Caco-2 (cell line): ENCODE data around the gene SERGEF. TPM values are rescaled to one million over a fixed set of nuclear protein-coding genes. Genes with fewer than 3 reads are reported as not detected.
A peak's percentile ranks its signal among the peaks of the same experiment; 100 is the strongest.

Experiments
- BruUV-seq: library from RNA; stranded (reverse); fragments of 400-500 nt; replicated peaks from 2 replicates; lab custom pipeline; 2021; lab: Mats Ljungman, UMichigan
- CTCF ChIA-PET: fragments of 300-600 bp; sonication (Branson Sonifier 250); formaldehyde crosslinking; loops from one replicate; lab custom pipeline; 2022; ENCODE audit warnings: antibody characterized with exemption; lab: Charles Lee
- POLR2A ChIA-PET: fragments of 300-600 bp; sonication (Branson Sonifier 250); formaldehyde crosslinking; loops from one replicate; lab custom pipeline; 2022; ENCODE audit warnings: antibody characterized with exemption; lab: Charles Lee
- DNase-seq, 2 experiments: peaks; one replicate each; pipeline versions ENCODE4 v3.0.0 to v3.0.0-alpha.2; 2020 to 2022
- H3K27me3 ChIP-seq: replicated peaks from 2 replicates; pipeline ENCODE4 v1.6.0; 2011; ENCODE audit warnings: low read length; ENCODE audit not compliant: control insufficient read depth, insufficient read depth
- H3K36me3 ChIP-seq: 2 replicates; pipeline ENCODE4 v1.5.1; 2011; ENCODE audit warnings: low read length; ENCODE audit not compliant: control insufficient read depth, insufficient read depth
- H3K4me1 ChIP-seq: fragments of 250-450 bp; sonication (Bioruptor Pico); 2 replicates; pipeline ENCODE4 v1.5.1; 2020; ENCODE audit warnings: mild to moderate bottlenecking
- H3K4me3 ChIP-seq: 2 replicates; pipeline ENCODE4 v1.5.1; 2011; ENCODE audit warnings: low read depth, mild to moderate bottlenecking, control low read depth, low read length
- H3K9me3 ChIP-seq: fragments of 250-450 bp; sonication (Bioruptor Pico); 2 replicates; pipeline ENCODE4 v1.5.1; 2020; ENCODE audit warnings: mild to moderate bottlenecking, moderate library complexity
- H3K27ac Mint-ChIP-seq: one replicate; pipeline ENCODE4 v1.8.0; 2022; ENCODE audit warnings: mixed read lengths; ENCODE audit not compliant: unreplicated experiment
- H3K27me3 Mint-ChIP-seq: one replicate; pipeline ENCODE4 v1.8.0; 2022; ENCODE audit warnings: mixed read lengths; ENCODE audit not compliant: insufficient read depth, unreplicated experiment
- H3K36me3 Mint-ChIP-seq: one replicate; pipeline ENCODE4 v1.8.0; 2022; ENCODE audit warnings: mild to moderate bottlenecking, mixed read lengths; ENCODE audit not compliant: insufficient read depth, unreplicated experiment
- H3K4me1 Mint-ChIP-seq: one replicate; pipeline ENCODE4 v1.8.0; 2022; ENCODE audit warnings: low read depth, mixed read lengths; ENCODE audit not compliant: unreplicated experiment
- H3K4me3 Mint-ChIP-seq: one replicate; pipeline ENCODE4 v1.8.0; 2022; ENCODE audit warnings: mild to moderate bottlenecking, moderate library complexity, mixed read lengths; ENCODE audit not compliant: unreplicated experiment
- H3K9me3 Mint-ChIP-seq: one replicate; pipeline ENCODE4 v1.8.0; 2022; ENCODE audit warnings: mixed read lengths; ENCODE audit not compliant: unreplicated experiment
- intact Hi-C: fragments of 100-400 bp; cut with micrococcal nuclease; formaldehyde crosslinking; loops from one replicate; pipeline ENCODE4 v1.10.0; 2022; ENCODE audit not compliant: unreplicated experiment
- total RNA-seq: library from RNA; stranded (reverse); gene quantifications from 2 replicates; pipeline ENCODE4 v1.2.3, GENCODE V29; 2022
- TF ChIP-seq, protein P1 (sequence below), 2 experiments: fragments of 200-600 bp in 1 of 2; IDR thresholded peaks; 1 replicate in 1 of 2; 2 replicates in 1 of 2; pipeline versions ENCODE4 v1.5.1 to v1.8.0; 2011 to 2022; ENCODE audit warnings: antibody characterized with exemption in 1 of 2, control low read depth in 1 of 2, inconsistent platforms in 1 of 2, low read depth in 1 of 2, low read length in 1 of 2, mild to moderate bottlenecking in 1 of 2, moderate library complexity in 1 of 2; ENCODE audit not compliant: insufficient read depth in 1 of 2, severe bottlenecking in 1 of 2, unreplicated experiment in 1 of 2

The SERGEF gene
- total RNA-seq, 1 experiment from 2014 or later: 17.5 TPM

GRCh38 chr11:17865765-17866428 is 146.9 kb downstream of the SERGEF start:
- ChIA-PET POLR2A (interaction anchor here (0.5 kb wide), 1 partner anchor 18 kb away, joined by 3 read pairs; no protein-coding TSS in a partner anchor), CTCF (interaction anchor here (1.5 kb wide), 1 partner anchor 8 kb away, joined by 5 read pairs; no protein-coding TSS in a partner anchor)
- no peaks in the 10 kb centered on the region for H3K4me1 Mint-ChIP-seq
- intact Hi-C loops: no loop called here
- no peak overlapping the region for H3K4me3 Mint-ChIP-seq
- Histone ChIP-seq H3K9me3 (peaks cover 9% of the 10 kb centered on the region; the same call in 1 of the 2 replicates), H3K4me3 (no peak overlapping the region), H3K4me1 (no peaks in the 10 kb centered on the region), H3K36me3 (no peaks in the 10 kb centered on the region), H3K27me3 (no peaks in the 10 kb centered on the region)
- H3K27me3 Mint-ChIP-seq: no peaks in the 10 kb centered on the region
- DNase-seq: no peak
- H3K27ac Mint-ChIP-seq: no peak overlapping the region
- TF ChIP-seq, protein P1, sequence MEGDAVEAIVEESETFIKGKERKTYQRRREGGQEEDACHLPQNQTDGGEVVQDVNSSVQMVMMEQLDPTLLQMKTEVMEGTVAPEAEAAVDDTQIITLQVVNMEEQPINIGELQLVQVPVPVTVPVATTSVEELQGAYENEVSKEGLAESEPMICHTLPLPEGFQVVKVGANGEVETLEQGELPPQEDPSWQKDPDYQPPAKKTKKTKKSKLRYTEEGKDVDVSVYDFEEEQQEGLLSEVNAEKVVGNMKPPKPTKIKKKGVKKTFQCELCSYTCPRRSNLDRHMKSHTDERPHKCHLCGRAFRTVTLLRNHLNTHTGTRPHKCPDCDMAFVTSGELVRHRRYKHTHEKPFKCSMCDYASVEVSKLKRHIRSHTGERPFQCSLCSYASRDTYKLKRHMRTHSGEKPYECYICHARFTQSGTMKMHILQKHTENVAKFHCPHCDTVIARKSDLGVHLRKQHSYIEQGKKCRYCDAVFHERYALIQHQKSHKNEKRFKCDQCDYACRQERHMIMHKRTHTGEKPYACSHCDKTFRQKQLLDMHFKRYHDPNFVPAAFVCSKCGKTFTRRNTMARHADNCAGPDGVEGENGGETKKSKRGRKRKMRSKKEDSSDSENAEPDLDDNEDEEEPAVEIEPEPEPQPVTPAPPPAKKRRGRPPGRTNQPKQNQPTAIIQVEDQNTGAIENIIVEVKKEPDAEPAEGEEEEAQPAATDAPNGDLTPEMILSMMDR (IDR thresholded peaks at IDR 0.05; ENCODE audit: insufficient read depth in 1 of 2, low read depth in 1 of 2, low read length in 1 of 2, severe bottlenecking in 1 of 2, unreplicated experiment in 1 of 2): no peak
- no TSS peak for BruUV-seq
- H3K9me3 Mint-ChIP-seq: peaks cover 11% of the 10 kb centered on the region
- peaks cover 6% of the 10 kb centered on the region for H3K36me3 Mint-ChIP-seq

DNA sequence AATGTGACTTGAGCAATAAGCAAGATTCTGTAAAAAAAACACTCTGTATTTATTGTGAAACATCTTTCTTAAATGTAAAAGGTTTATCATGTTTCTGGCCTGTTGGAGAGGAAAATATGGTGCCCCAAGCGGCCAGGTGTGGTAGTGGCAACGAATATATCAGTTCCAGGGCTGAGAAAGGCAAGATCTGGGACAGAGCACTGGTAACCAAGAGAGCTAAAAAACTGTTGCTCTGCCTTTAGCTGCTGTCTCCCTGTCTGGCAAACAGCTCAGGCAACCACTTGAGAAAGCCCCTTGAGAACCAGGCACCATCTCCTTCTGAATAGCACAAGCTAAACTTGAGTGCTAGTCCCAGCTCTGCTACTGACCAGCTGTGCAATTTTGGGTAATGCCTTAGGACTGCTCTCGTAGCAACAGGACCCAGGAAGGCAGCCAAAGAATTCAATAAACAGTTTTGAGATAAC is 148.3 kb downstream of the SERGEF start:
- no peaks in the 10 kb centered on the region for H3K4me1 ChIP-seq
- intact Hi-C loops: no loop called here
- POLR2A ChIA-PET: no interaction called here
- H3K9me3 Mint-ChIP-seq: peaks cover 19% of the 10 kb centered on the region
- peaks cover 9% of the 10 kb centered on the region; the same call in 1 of the 2 replicates for H3K9me3 ChIP-seq
- H3K27me3 Mint-ChIP-seq: no peaks in the 10 kb centered on the region
- no peak overlapping the region for H3K4me3 Mint-ChIP-seq
- DNase-seq: peak in 1 of 2 experiments; percentile 51
- H3K4me3 ChIP-seq: no peak overlapping the region
- no peak overlapping the region for H3K27ac Mint-ChIP-seq
- TF ChIP-seq, protein P1 (IDR thresholded peaks at IDR 0.05; ENCODE audit: insufficient read depth in 1 of 2, low read depth in 1 of 2, low read length in 1 of 2, severe bottlenecking in 1 of 2, unreplicated experiment in 1 of 2): peak; percentile 77 to 85
- CTCF ChIA-PET: interaction anchor here (0.7 to 1.5 kb wide), 4 partner anchors 9 to 109 kb away, joined by 3 to 5 read pairs (median 4); no protein-coding TSS in a partner anchor
- H3K36me3 Mint-ChIP-seq: peaks cover 6% of the 10 kb centered on the region
- H3K36me3 ChIP-seq: no peaks in the 10 kb centered on the region
- no peaks in the 10 kb centered on the region for H3K27me3 ChIP-seq
- H3K4me1 Mint-ChIP-seq: no peaks in the 10 kb centered on the region
- no TSS peak for BruUV-seq

GRCh38 chr11:17861036-17861755 is 151.7 kb downstream of the SERGEF start:
- POLR2A ChIA-PET: no interaction called here
- Mint-ChIP-seq H3K36me3 (no peaks in the 10 kb centered on the region), H3K4me1 (no peaks in the 10 kb centered on the region), H3K27ac (no peak overlapping the region), H3K9me3 (peaks cover 10% of the 10 kb centered on the region), H3K4me3 (no peak overlapping the region), H3K27me3 (no peaks in the 10 kb centered on the region)
- intact Hi-C loops: no loop called here
- Histone ChIP-seq H3K27me3 (no peaks in the 10 kb centered on the region), H3K9me3 (no peaks in the 10 kb centered on the region), H3K4me3 (no peak overlapping the region), H3K4me1 (no peaks in the 10 kb centered on the region), H3K36me3 (no peaks in the 10 kb centered on the region)
- TF ChIP-seq, protein P1 (IDR thresholded peaks at IDR 0.05; ENCODE audit: insufficient read depth in 1 of 2, low read depth in 1 of 2, low read length in 1 of 2, severe bottlenecking in 1 of 2, unreplicated experiment in 1 of 2): no peak
- CTCF ChIA-PET: interaction anchor here (0.6 kb wide), 1 partner anchor 839 kb away, joined by 3 read pairs; no protein-coding TSS in a partner anchor
- no TSS peak for BruUV-seq
- no peak for DNase-seq
